KMS-11 (cell line): ENCODE data around the gene TASP1.

Experiments used
- H2AFZ ChIP-seq: fragments of 200-600 bp; sonication (generic); 2 replicates; pipeline ENCODE4 v1.6.1; 2016; ENCODE audit warnings: antibody characterized with exemption, mixed run types, low read depth
- H3K27ac ChIP-seq: fragments of 200-600 bp; sonication (generic); 2 replicates; pipeline ENCODE4 v1.6.1; 2016; ENCODE audit warnings: mild to moderate bottlenecking, mixed run types
- H3K27me3 ChIP-seq: fragments of 200-600 bp; sonication (generic); 2 replicates; pipeline ENCODE4 v1.6.1; 2017; ENCODE audit warnings: mild to moderate bottlenecking, low read depth, mixed run types, moderate library complexity; ENCODE audit not compliant: insufficient read depth
- H3K36me3 ChIP-seq: fragments of 200-600 bp; sonication (generic); 2 replicates; pipeline ENCODE4 v1.6.1; 2017; ENCODE audit warnings: mild to moderate bottlenecking, mixed run types; ENCODE audit not compliant: insufficient read depth
- H3K4me1 ChIP-seq: fragments of 200-600 bp; sonication (generic); 2 replicates; pipeline ENCODE4 v1.6.1; 2016; ENCODE audit warnings: mild to moderate bottlenecking, low read depth, mixed run types; ENCODE audit not compliant: poor library complexity, severe bottlenecking
- H3K4me2 ChIP-seq: fragments of 200-600 bp; sonication (generic); 2 replicates; pipeline ENCODE4 v1.7.0; 2016; ENCODE audit warnings: mild to moderate bottlenecking, mixed run types
- H3K4me3 ChIP-seq: fragments of 200-600 bp; sonication (generic); IDR thresholded peaks from 2 replicates; pipeline ENCODE4 v1.6.1; 2017; ENCODE audit warnings: low read depth, low read length, mixed read lengths; ENCODE audit not compliant: insufficient read depth
- H3K79me2 ChIP-seq: fragments of 200-600 bp; sonication (generic); 2 replicates; pipeline ENCODE4 v1.6.1; 2016; ENCODE audit warnings: low read depth, mixed run types; ENCODE audit not compliant: insufficient read depth
- H3K9ac ChIP-seq: fragments of 200-600 bp; sonication (generic); 2 replicates; pipeline ENCODE4 v1.6.1; 2016; ENCODE audit warnings: mild to moderate bottlenecking, mixed run types
- H4K20me1 ChIP-seq: fragments of 200-600 bp; sonication (generic); 2 replicates; pipeline ENCODE4 v1.6.1; 2016; ENCODE audit warnings: mild to moderate bottlenecking, mixed run types; ENCODE audit not compliant: insufficient read depth
- CTCF ChIP-seq: fragments of 200-600 bp; sonication (generic); conservative IDR thresholded peaks from 2 replicates; pipeline ENCODE4 v1.6.1; 2017; ENCODE audit warnings: low read depth, mild to moderate bottlenecking, antibody characterized with exemption, low read length, moderate library complexity, mixed read lengths

The TASP1 gene

GRCh38 chr20:13340088-13340487 is 298.6 kb downstream of the TASP1 start:
- Histone ChIP-seq H3K4me1 (no peaks in the 10 kb centered on the region), H4K20me1 (no peaks in the 10 kb centered on the region), H3K27me3 (no peaks in the 10 kb centered on the region), H3K36me3 (no peaks in the 10 kb centered on the region), H3K9ac (no peak overlapping the region), H3K4me2 (no peak overlapping the region), H2AFZ (no peak overlapping the region), H3K4me3 (no peak overlapping the region), H3K79me2 (no peaks in the 10 kb centered on the region), H3K27ac (no peak overlapping the region)
- no peak for TF ChIP-seq CTCF
